Stomach (tissue), 9 donors: Measurements from ENCODE around the gene TBCD. TPM values are rescaled to one million over a fixed set of nuclear protein-coding genes. Genes with fewer than 3 reads are reported as not detected.

Experiments
- DNase-seq, 2 donors: peaks; one replicate each; pipeline versions ENCODE4 v3.0.0 to v3.0.0-alpha.2; 2013 to 2019
- H3K27ac ChIP-seq, 5 donors: fragments of 200-600 bp in 4 of 5; sonication (generic) in 4 of 5; one replicate each; pipeline ENCODE4 v1.5.1; 2013 to 2019; ENCODE audit warnings: mild to moderate bottlenecking in 1 of 5, moderate library complexity in 1 of 5
- H3K27me3 ChIP-seq, 3 donors: fragments of 200-600 bp; sonication (generic); one replicate each; pipeline ENCODE4 v1.5.1; 2017 to 2019; ENCODE audit warnings: mixed run types in 1 of 3
- H3K36me3 ChIP-seq, 4 donors: fragments of 200-600 bp; sonication (generic); 1 replicate in 3 of 4; 2 replicates in 1 of 4; pipeline ENCODE4 v1.5.1; 2016 to 2019
- H3K4me1 ChIP-seq, 4 donors: fragments of 200-600 bp; sonication (generic); one replicate each; pipeline ENCODE4 v1.5.1; 2016 to 2019
- H3K4me3 ChIP-seq, 4 donors: fragments of 200-600 bp; sonication (generic) in 3 of 4; one replicate each; pipeline ENCODE4 v1.5.1; 2016 to 2019; ENCODE audit warnings: mild to moderate bottlenecking in 1 of 4
- H3K9me3 ChIP-seq, 4 donors: fragments of 200-600 bp; sonication (generic); one replicate each; pipeline ENCODE4 v1.5.1; 2016 to 2019
- EP300 ChIP-seq: sonication (generic); formaldehyde crosslinking; IDR thresholded peaks from one replicate; pipeline ENCODE4 v1.6.1; 2017; ENCODE audit warnings: antibody characterized with exemption
- POLR2A ChIP-seq, 4 donors: fragments of 450-650 bp; IDR thresholded peaks; one replicate each; pipeline ENCODE4 v1.6.1; 2016; ENCODE audit warnings: antibody characterized with exemption in 4 of 4, control low read depth in 2 of 4, mild to moderate bottlenecking in 1 of 4, moderate library complexity in 1 of 4
- POLR2AphosphoS5 ChIP-seq, 3 donors: sonication (generic); formaldehyde crosslinking; IDR thresholded peaks; one replicate each; pipeline ENCODE4 v1.6.1; 2016; ENCODE audit warnings: antibody characterized with exemption in 3 of 3
- WGBS, 5 donors: extraction: QIAGEN DNeasy Blood & Tissue Kit in 3 of 5; methylation state at CpG; one replicate each; pipeline versions ENCODE4 v1.1.5 to v1.1.7; 2013 to 2018; 5-methylcytosine and 5-hydroxymethylcytosine counted together
- intact Hi-C: fragments of 100-400 bp; cut with DNase I; formaldehyde crosslinking; loops from one replicate; pipeline ENCODE4 v1.15.1; 2023; ENCODE audit warnings: low total_unique reads
- polyA plus RNA-seq, 3 donors: library from polyadenylated mRNA; stranded (reverse); fragments of 200-250 nt; gene quantifications; one replicate each; pipeline ENCODE4 v1.2.3, GENCODE V29; 2013
- total RNA-seq, 5 donors: library from RNA; depleted of rRNA; stranded (reverse); fragments of >200 nt; gene quantifications; one replicate each; pipeline versions ENCODE4 v1.1.0 to v1.2.3, GENCODE V29; 2014 to 2016
- TF ChIP-seq, protein P1 (sequence below), 7 experiments: fragments of 450-650 bp in 4 of 7; fragments of 200-600 bp in 3 of 7; sonication (generic) in 3 of 7; IDR thresholded peaks; one replicate each; pipeline ENCODE4 v1.5.1; 2016 to 2019; ENCODE audit warnings: antibody characterized with exemption in 7 of 7, control low read depth in 2 of 7, mild to moderate bottlenecking in 1 of 7
- donor health status: healthy with polysubstance abuse.
- donor health status: Bipolar disorder and iron deficiency.
- donor health status: healthy.

Gene TBCD
- total and polyA plus RNA-seq, 8 donors, result 51.2 to 155 (median 101) TPM

DNA sequence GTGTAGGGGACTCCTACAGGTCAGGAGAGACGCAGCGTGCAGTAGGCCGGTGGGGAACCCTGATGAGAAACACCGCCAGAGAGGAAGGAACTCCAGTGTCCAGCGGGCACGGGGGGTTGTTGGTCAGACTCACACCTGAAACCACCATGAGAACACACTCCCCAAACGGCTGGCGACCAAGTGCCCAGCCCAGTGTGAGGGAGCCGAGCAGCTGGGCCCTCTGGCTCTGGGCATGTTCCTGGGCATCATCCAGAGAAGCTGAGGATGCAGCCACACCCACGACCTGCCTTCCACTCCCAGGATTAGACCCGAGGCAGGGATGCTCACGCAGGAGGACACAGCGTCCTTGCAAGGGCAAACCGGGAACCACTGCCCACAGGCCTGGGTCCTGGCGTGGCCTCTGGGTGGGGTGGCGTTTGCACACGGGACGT lies 196.2 kb downstream of the TBCD start:
- intact Hi-C loops, result no loop called here
- no peak overlapping the region for H3K4me3 ChIP-seq
- H3K9me3 ChIP-seq, result peaks cover 10 to 67% (median 32%) of the 10 kb centered on the region in 4 donors
- H3K4me1 ChIP-seq, result no peaks in the 10 kb centered on the region
- TF ChIP-seq POLR2AphosphoS5 (IDR thresholded peaks at IDR 0.05) (no peak), EP300 (no peak), POLR2A (IDR thresholded peaks at IDR 0.05) (no peak)
- TF ChIP-seq, protein P1, sequence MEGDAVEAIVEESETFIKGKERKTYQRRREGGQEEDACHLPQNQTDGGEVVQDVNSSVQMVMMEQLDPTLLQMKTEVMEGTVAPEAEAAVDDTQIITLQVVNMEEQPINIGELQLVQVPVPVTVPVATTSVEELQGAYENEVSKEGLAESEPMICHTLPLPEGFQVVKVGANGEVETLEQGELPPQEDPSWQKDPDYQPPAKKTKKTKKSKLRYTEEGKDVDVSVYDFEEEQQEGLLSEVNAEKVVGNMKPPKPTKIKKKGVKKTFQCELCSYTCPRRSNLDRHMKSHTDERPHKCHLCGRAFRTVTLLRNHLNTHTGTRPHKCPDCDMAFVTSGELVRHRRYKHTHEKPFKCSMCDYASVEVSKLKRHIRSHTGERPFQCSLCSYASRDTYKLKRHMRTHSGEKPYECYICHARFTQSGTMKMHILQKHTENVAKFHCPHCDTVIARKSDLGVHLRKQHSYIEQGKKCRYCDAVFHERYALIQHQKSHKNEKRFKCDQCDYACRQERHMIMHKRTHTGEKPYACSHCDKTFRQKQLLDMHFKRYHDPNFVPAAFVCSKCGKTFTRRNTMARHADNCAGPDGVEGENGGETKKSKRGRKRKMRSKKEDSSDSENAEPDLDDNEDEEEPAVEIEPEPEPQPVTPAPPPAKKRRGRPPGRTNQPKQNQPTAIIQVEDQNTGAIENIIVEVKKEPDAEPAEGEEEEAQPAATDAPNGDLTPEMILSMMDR (IDR thresholded peaks at IDR 0.05), result no peak
- no peaks in the 10 kb centered on the region for H3K27me3 ChIP-seq
- peaks cover 12 to 43% (median 26%) of the 10 kb centered on the region in 4 donors for H3K36me3 ChIP-seq
- DNase-seq, result no peak
- H3K27ac ChIP-seq, result no peak overlapping the region
- 91 to 95% (median 95%) methylated on average over 16 to 18 of the region's 18 CpGs for WGBS, 5 donors

DNA sequence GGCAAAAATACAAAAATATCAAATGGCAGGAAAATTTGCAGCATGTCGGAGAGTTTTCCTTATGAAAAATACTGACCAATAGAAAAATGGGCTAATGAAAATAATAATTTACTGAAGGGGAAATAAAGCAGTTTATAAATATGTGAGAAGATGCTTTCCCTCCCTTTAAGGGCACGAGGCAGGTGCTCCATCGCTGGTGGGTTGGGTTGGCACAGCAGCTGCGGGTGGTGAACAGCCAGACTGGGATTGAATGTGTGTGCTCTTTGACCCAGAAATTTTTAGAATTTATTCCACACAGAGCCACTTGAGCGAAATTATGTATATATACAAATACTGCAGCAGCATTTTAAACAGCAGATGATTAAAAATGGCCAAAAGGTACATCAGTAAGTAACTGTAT lies 197.1 kb downstream of the TBCD start:
- 97 to 99% (median 97%) methylated on average over 5 of the region's 5 CpGs for WGBS, 5 donors
- no peaks in the 10 kb centered on the region for H3K4me1 ChIP-seq
- H3K27ac ChIP-seq, result no peak overlapping the region
- TF ChIP-seq EP300 (no peak), POLR2AphosphoS5 (IDR thresholded peaks at IDR 0.05) (no peak), POLR2A (IDR thresholded peaks at IDR 0.05) (no peak)
- TF ChIP-seq, protein P1 (IDR thresholded peaks at IDR 0.05), result no peak
- H3K27me3 ChIP-seq, result no peaks in the 10 kb centered on the region
- H3K9me3 ChIP-seq, result peaks cover 10 to 67% (median 32%) of the 10 kb centered on the region in 4 donors
- H3K4me3 ChIP-seq, result no peak overlapping the region
- DNase-seq, result no peak
- intact Hi-C loops, result no loop called here
- H3K36me3 ChIP-seq, result peaks cover 3 to 35% (median 17%) of the 10 kb centered on the region in 4 donors

DNA sequence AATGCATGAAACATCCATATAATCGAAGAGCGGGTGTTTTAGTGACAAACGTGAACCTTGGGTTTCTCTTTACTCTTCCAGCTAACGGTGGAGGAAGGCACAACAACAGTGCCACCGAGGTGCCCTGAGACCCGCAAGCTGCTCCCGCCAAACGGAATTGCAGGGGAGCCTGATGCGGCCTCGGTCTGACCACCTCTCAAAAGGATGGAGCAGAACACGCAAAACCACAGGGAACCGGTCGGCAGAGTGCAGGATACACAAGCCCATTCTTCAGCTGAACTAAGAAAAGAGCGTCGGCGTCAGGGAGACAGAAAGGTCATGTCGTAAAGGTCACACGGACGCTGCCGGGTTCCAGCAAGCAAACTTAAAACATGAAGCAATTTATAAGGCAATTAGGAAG lies 197.5 kb downstream of the TBCD start:
- no peak for DNase-seq
- WGBS, 5 donors, result 95 to 98% (median 97%) methylated on average over 20 of the region's 20 CpGs
- no peaks in the 10 kb centered on the region for H3K27me3 ChIP-seq
- no peak for TF ChIP-seq POLR2AphosphoS5 (IDR thresholded peaks at IDR 0.05)
- no peak for TF ChIP-seq EP300
- no peak for TF ChIP-seq POLR2A (IDR thresholded peaks at IDR 0.05)
- TF ChIP-seq, protein P1 (IDR thresholded peaks at IDR 0.05), result no peak
- H3K9me3 ChIP-seq, result peaks cover 10 to 67% (median 30%) of the 10 kb centered on the region in 4 donors
- no peaks in the 10 kb centered on the region for H3K4me1 ChIP-seq
- intact Hi-C loops, result no loop called here
- no peak overlapping the region for H3K4me3 ChIP-seq
- H3K27ac ChIP-seq, result no peak overlapping the region
- H3K36me3 ChIP-seq, result peaks cover 0 to 31% (median 13%) of the 10 kb centered on the region in 4 donors

DNA sequence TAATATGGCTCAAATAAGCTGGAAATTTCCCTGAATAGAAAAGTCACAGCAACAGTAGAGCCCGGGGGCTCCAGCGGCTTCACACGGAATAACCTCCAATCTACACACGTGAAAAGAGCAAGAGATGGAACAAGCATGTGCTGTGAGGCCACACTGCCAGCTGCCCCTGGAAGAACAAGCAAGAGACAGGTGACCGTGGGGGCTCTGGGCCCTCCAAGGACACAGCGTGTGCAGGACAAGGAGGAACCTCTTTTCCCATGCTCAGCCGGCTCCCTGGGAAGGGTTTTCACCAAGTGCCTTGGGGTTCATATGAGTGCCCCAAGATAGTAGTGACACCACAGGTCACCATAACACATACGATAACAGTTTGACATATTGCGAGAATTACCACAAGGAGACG lies 198.1 kb downstream of the TBCD start:
- WGBS, 5 donors, result 95 to 98% (median 97%) methylated on average over 10 of the region's 10 CpGs
- peaks cover 9 to 67% (median 27%) of the 10 kb centered on the region in 4 donors for H3K9me3 ChIP-seq

More for the DNA sequence above, 198.1 kb downstream of the TBCD start:
- Histone ChIP-seq H3K36me3 (peaks cover 0 to 24% (median 9%) of the 10 kb centered on the region in 4 donors), H3K4me1 (no peaks in the 10 kb centered on the region), H3K4me3 (no peak overlapping the region), H3K27me3 (no peaks in the 10 kb centered on the region), H3K27ac (no peak overlapping the region)
- TF ChIP-seq POLR2AphosphoS5 (IDR thresholded peaks at IDR 0.05) (no peak), EP300 (no peak), POLR2A (IDR thresholded peaks at IDR 0.05) (no peak)
- TF ChIP-seq, protein P1 (IDR thresholded peaks at IDR 0.05), result no peak
- intact Hi-C loops, result no loop called here
- DNase-seq, result no peak
